MM.1S (cell line): ENCODE results near the gene CABLES1.
"Not testable (repeated sequence)": the region's sequence is repeated elsewhere in the genome, so short reads cannot be mapped to it uniquely, and the experiment has no call there.

Experiments
- DNase-seq: peaks from one replicate; pipeline ENCODE4 v3.0.0-alpha.2; 2015
- H2AFZ ChIP-seq: fragments of 300-600 bp; sonication (generic); 2 replicates; pipeline ENCODE4 v1.6.0; 2016; ENCODE audit warnings: antibody characterized with exemption, low read length
- H3F3A ChIP-seq: fragments of 300-600 bp; sonication (generic); 2 replicates; pipeline ENCODE4 v1.6.1; 2016; ENCODE audit warnings: mild to moderate bottlenecking, antibody characterized with exemption, low read length, moderate library complexity, mixed read lengths; ENCODE audit not compliant: insufficient read depth
- H3K27ac ChIP-seq: fragments of 300-600 bp; sonication (generic); 2 replicates; pipeline ENCODE4 v1.5.1; 2016; ENCODE audit warnings: mild to moderate bottlenecking, low read length
- H3K27me3 ChIP-seq: fragments of 300-600 bp; sonication (generic); replicated peaks from 2 replicates; pipeline ENCODE4 v1.6.0; 2016; ENCODE audit warnings: low read length; ENCODE audit not compliant: insufficient read depth
- H3K36me3 ChIP-seq: fragments of 300-600 bp; sonication (generic); replicated peaks from 2 replicates; pipeline ENCODE4 v1.6.1; 2016; ENCODE audit warnings: mild to moderate bottlenecking, low read length, mixed read lengths; ENCODE audit not compliant: insufficient read depth
- H3K4me1 ChIP-seq: fragments of 300-600 bp; sonication (generic); 2 replicates; pipeline ENCODE4 v1.6.1; 2016; ENCODE audit warnings: low read length, mixed read lengths
- H3K4me2 ChIP-seq: fragments of 300-600 bp; sonication (generic); 2 replicates; pipeline ENCODE4 v1.6.0; 2016; ENCODE audit warnings: low read depth, low read length
- H3K4me3 ChIP-seq: fragments of 300-600 bp; sonication (generic); 2 replicates; pipeline ENCODE4 v1.5.1; 2016; ENCODE audit warnings: low read length, mixed read lengths
- H3K79me2 ChIP-seq: fragments of 300-600 bp; sonication (generic); 2 replicates; pipeline ENCODE4 v1.6.1; 2016; ENCODE audit warnings: mixed run types, low read length, mixed read lengths
- H3K9ac ChIP-seq: fragments of 300-600 bp; sonication (generic); 2 replicates; pipeline ENCODE4 v1.6.1; 2016; ENCODE audit warnings: low read length, mixed read lengths
- H3K9me2 ChIP-seq: fragments of 300-600 bp; sonication (generic); replicated peaks from 2 replicates; pipeline ENCODE4 v1.6.1; 2016; ENCODE audit warnings: mild to moderate bottlenecking, low read length, mixed read lengths; ENCODE audit not compliant: insufficient read depth
- H3K9me3 ChIP-seq: fragments of 300-600 bp; sonication (generic); replicated peaks from 2 replicates; pipeline ENCODE4 v1.6.1; 2016; ENCODE audit warnings: mild to moderate bottlenecking, low read length, mixed read lengths; ENCODE audit not compliant: insufficient read depth
- H4K20me1 ChIP-seq: fragments of 300-600 bp; sonication (generic); 2 replicates; pipeline ENCODE4 v1.6.1; 2016; ENCODE audit warnings: mild to moderate bottlenecking, low read length, moderate library complexity, mixed read lengths; ENCODE audit not compliant: insufficient read depth
- CTCF ChIP-seq: fragments of 300-600 bp; sonication (generic); IDR thresholded peaks from 2 replicates; pipeline ENCODE4 v1.5.1; 2016; ENCODE audit warnings: antibody characterized with exemption, low read length, mixed read lengths
- EZH2 ChIP-seq: fragments of 300-600 bp; sonication (generic); optimal IDR thresholded peaks from 2 replicates; pipeline ENCODE3; 2017; ENCODE audit warnings: low read depth, mild to moderate bottlenecking, antibody characterized with exemption, low read length, mixed read lengths
- EZH2phosphoT487 ChIP-seq: fragments of 300-600 bp; sonication (generic); IDR thresholded peaks from 2 replicates; pipeline ENCODE4 v1.6.1; 2018; ENCODE audit warnings: antibody characterized with exemption, low read length

The CABLES1 gene

GRCh38 chr18:23108496-23108895 lies 26.8 kb upstream of the CABLES1 start:
- Histone ChIP-seq H3K4me2 (no peak overlapping the region), H2AFZ (no peak overlapping the region), H3K9ac (no peak overlapping the region), H3K27me3 (no peaks in the 10 kb centered on the region), H3K4me3 (no peak overlapping the region), H3K27ac (no peak overlapping the region), H3F3A (no peaks in the 10 kb centered on the region), H3K79me2 (no peaks in the 10 kb centered on the region), H3K9me2 (no peaks in the 10 kb centered on the region), H3K36me3 (no peaks in the 10 kb centered on the region), H4K20me1 (no peaks in the 10 kb centered on the region), H3K4me1 (no peaks in the 10 kb centered on the region), H3K9me3 (no peaks in the 10 kb centered on the region)
- TF ChIP-seq CTCF (no peak), EZH2 (no peak), EZH2phosphoT487 (no peak)
- no peak for DNase-seq

GRCh38 chr18:23109163-23109562 lies 26.1 kb upstream of the CABLES1 start:
- H3K9me2 ChIP-seq, H3K79me2 ChIP-seq, H3K4me3 ChIP-seq, H3K36me3 ChIP-seq, H3K9ac ChIP-seq, H2AFZ ChIP-seq, H3K9me3 ChIP-seq, H3K27me3 ChIP-seq, H3F3A ChIP-seq, DNase-seq, H3K27ac ChIP-seq, H3K4me2 ChIP-seq, H3K4me1 ChIP-seq, H4K20me1 ChIP-seq: not testable (repeated sequence)

GRCh38 chr18:23113576-23113975 lies 21.7 kb upstream of the CABLES1 start:
- H3K36me3 ChIP-seq: no peaks in the 10 kb centered on the region
- no peaks in the 10 kb centered on the region for H4K20me1 ChIP-seq
- H3K9ac ChIP-seq: no peak overlapping the region
- no peak overlapping the region for H3K27ac ChIP-seq
- no peak overlapping the region for H2AFZ ChIP-seq
- TF ChIP-seq EZH2phosphoT487 (no peak), EZH2 (no peak), CTCF (no peak)
- no peaks in the 10 kb centered on the region for H3K9me2 ChIP-seq
- no peak overlapping the region for H3K4me3 ChIP-seq
- no peak for DNase-seq
- no peaks in the 10 kb centered on the region for H3K4me1 ChIP-seq
- no peaks in the 10 kb centered on the region for H3K27me3 ChIP-seq
- no peaks in the 10 kb centered on the region for H3K9me3 ChIP-seq
- no peaks in the 10 kb centered on the region for H3F3A ChIP-seq
- H3K79me2 ChIP-seq: no peaks in the 10 kb centered on the region
- no peak overlapping the region for H3K4me2 ChIP-seq

- no peaks in the 10 kb centered on the region for H3K79me2 ChIP-seq
- no peaks in the 10 kb centered on the region for H3K9me2 ChIP-seq
- no peaks in the 10 kb centered on the region for H3F3A ChIP-seq
- DNase-seq: no peak
- no peaks in the 10 kb centered on the region for H3K9me3 ChIP-seq
- H3K4me2 ChIP-seq: no peak overlapping the region
- H3K27me3 ChIP-seq: no peaks in the 10 kb centered on the region
- no peak overlapping the region for H3K4me3 ChIP-seq
- no peaks in the 10 kb centered on the region for H3K4me1 ChIP-seq
- H3K9ac ChIP-seq: no peak overlapping the region
- H2AFZ ChIP-seq: no peak overlapping the region
- no peak for TF ChIP-seq CTCF
- no peak for TF ChIP-seq EZH2
- TF ChIP-seq EZH2phosphoT487: no peak
- H4K20me1 ChIP-seq: no peaks in the 10 kb centered on the region
- no peak overlapping the region for H3K27ac ChIP-seq
- H3K36me3 ChIP-seq: no peaks in the 10 kb centered on the region
Observed at GRCh38 chr18:23114171-23114881, 21.0 kb upstream of the CABLES1 start.
